ENCODE results near the gene KIN.

GRCh38 chr10:7833210-7833609 is 45.4 kb upstream of the KIN start:
- TF ChIP-seq CTCF (IDR thresholded peaks at IDR 0.05) (no peak), POLR2A (IDR thresholded peaks at IDR 0.05) (no peak)

Measured in adrenal gland (tissue), 5 donors.